Gastrocnemius medialis (tissue), 4 donors: ENCODE results near the gene JAG1.

Experiments used
- POLR2A ChIP-seq, 2 donors: fragments of 450-650 bp; IDR thresholded peaks; one replicate each; pipeline ENCODE4 v1.6.1; 2017; ENCODE audit warnings: antibody characterized with exemption in 2 of 2, mild to moderate bottlenecking in 2 of 2, moderate library complexity in 2 of 2
- TF ChIP-seq, protein P1 (sequence below), 5 experiments: fragments of 450-650 bp in 3 of 5; fragments of 200-600 bp in 2 of 5; sonication (generic) in 2 of 5; IDR thresholded peaks in 4 of 5; conservative IDR thresholded peaks in 1 of 5; 1 replicate in 4 of 5; 2 replicates in 1 of 5; pipeline ENCODE4 v1.5.1; 2016 to 2019; ENCODE audit warnings: antibody characterized with exemption in 5 of 5, mild to moderate bottlenecking in 3 of 5, moderate library complexity in 3 of 5

- TF ChIP-seq, protein P1, sequence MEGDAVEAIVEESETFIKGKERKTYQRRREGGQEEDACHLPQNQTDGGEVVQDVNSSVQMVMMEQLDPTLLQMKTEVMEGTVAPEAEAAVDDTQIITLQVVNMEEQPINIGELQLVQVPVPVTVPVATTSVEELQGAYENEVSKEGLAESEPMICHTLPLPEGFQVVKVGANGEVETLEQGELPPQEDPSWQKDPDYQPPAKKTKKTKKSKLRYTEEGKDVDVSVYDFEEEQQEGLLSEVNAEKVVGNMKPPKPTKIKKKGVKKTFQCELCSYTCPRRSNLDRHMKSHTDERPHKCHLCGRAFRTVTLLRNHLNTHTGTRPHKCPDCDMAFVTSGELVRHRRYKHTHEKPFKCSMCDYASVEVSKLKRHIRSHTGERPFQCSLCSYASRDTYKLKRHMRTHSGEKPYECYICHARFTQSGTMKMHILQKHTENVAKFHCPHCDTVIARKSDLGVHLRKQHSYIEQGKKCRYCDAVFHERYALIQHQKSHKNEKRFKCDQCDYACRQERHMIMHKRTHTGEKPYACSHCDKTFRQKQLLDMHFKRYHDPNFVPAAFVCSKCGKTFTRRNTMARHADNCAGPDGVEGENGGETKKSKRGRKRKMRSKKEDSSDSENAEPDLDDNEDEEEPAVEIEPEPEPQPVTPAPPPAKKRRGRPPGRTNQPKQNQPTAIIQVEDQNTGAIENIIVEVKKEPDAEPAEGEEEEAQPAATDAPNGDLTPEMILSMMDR (IDR thresholded peaks at IDR 0.05 in 4 of 5, conservative IDR thresholded peaks at IDR 0.05 in 1 of 5): no peak
- TF ChIP-seq POLR2A (IDR thresholded peaks at IDR 0.05): no peak
Measured at GRCh38 chr20:10647909-10648308, 25.9 kb downstream of the JAG1 start.
